GM12878 (cell line): ENCODE measurements around the gene SEMA3B.

Source experiments
- BHLHE40 ChIP-seq, 2 experiments: fragments of 450-650 bp in 1 of 2; IDR thresholded peaks; 2 replicates each; pipeline ENCODE4 v1.6.1; 2011 to 2017; ENCODE audit warnings: low read depth in 2 of 2, borderline replicate concordance in 1 of 2, improper control_type of control experiment in 1 of 2, low read length in 1 of 2, mild to moderate bottlenecking in 1 of 2
- CHD4 ChIP-seq: fragments of 200-600 bp; sonication (generic); IDR thresholded peaks from 2 replicates; pipeline ENCODE4 v1.6.1; 2016; ENCODE audit warnings: mild to moderate bottlenecking
- MTA2 ChIP-seq: fragments of 450-650 bp; IDR thresholded peaks from 2 replicates; pipeline ENCODE4 v1.6.1; 2016; ENCODE audit warnings: low read depth, mild to moderate bottlenecking, moderate library complexity
- MTA3 ChIP-seq: IDR thresholded peaks from 2 replicates; pipeline ENCODE4 v1.6.1; 2012; ENCODE audit warnings: low read length, inconsistent platforms, borderline replicate concordance
- PAX5 ChIP-seq: IDR thresholded peaks from 2 replicates; pipeline ENCODE4 v1.6.1; 2011; ENCODE audit warnings: low read depth, low read length, borderline replicate concordance
- POLR2A ChIP-seq: IDR thresholded peaks from 2 replicates; pipeline ENCODE4 v1.6.1; 2011; ENCODE audit warnings: low read depth, mild to moderate bottlenecking, low read length
- POLR2AphosphoS5 ChIP-seq: IDR thresholded peaks from 2 replicates; pipeline ENCODE4 v1.6.1; 2011; ENCODE audit warnings: mild to moderate bottlenecking, low read length, inconsistent platforms
- RCOR1 ChIP-seq: conservative IDR thresholded peaks from 2 replicates; pipeline ENCODE4 v1.6.1; 2012; ENCODE audit warnings: low read depth, low read length, improper control_type of control experiment
- SMC3 ChIP-seq: IDR thresholded peaks from 2 replicates; pipeline ENCODE4 v1.6.1; 2011; ENCODE audit warnings: low read length, improper control_type of control experiment, borderline replicate concordance
- SP1 ChIP-seq: IDR thresholded peaks from one replicate; pipeline ENCODE4 v1.6.1; 2011; ENCODE audit warnings: low read depth, low read length
- ZZZ3 ChIP-seq: IDR thresholded peaks from 2 replicates; pipeline ENCODE4 v1.6.1; 2011; ENCODE audit warnings: low read depth; ENCODE audit not compliant: control insufficient read depth, insufficient read length
- TF ChIP-seq, protein P1 (sequence below), 3 experiments: IDR thresholded peaks in 2 of 3; conservative IDR thresholded peaks in 1 of 3; 2 replicates each; pipeline ENCODE4 v1.5.1; 2011; ENCODE audit warnings: low read depth in 3 of 3, low read length in 3 of 3, mild to moderate bottlenecking in 3 of 3, control low read depth in 2 of 3, moderate library complexity in 2 of 3, inconsistent platforms in 1 of 3, mixed read lengths in 1 of 3; ENCODE audit not compliant: control insufficient read depth in 2 of 3, insufficient read depth in 1 of 3; ENCODE audit errors: extremely low read depth in 1 of 3
- TF ChIP-seq, protein P2 (sequence below): IDR thresholded peaks from 2 replicates; pipeline ENCODE4 v1.6.1; 2012; ENCODE audit warnings: low read depth, low read length, improper control_type of control experiment

- TF ChIP-seq, protein P1, sequence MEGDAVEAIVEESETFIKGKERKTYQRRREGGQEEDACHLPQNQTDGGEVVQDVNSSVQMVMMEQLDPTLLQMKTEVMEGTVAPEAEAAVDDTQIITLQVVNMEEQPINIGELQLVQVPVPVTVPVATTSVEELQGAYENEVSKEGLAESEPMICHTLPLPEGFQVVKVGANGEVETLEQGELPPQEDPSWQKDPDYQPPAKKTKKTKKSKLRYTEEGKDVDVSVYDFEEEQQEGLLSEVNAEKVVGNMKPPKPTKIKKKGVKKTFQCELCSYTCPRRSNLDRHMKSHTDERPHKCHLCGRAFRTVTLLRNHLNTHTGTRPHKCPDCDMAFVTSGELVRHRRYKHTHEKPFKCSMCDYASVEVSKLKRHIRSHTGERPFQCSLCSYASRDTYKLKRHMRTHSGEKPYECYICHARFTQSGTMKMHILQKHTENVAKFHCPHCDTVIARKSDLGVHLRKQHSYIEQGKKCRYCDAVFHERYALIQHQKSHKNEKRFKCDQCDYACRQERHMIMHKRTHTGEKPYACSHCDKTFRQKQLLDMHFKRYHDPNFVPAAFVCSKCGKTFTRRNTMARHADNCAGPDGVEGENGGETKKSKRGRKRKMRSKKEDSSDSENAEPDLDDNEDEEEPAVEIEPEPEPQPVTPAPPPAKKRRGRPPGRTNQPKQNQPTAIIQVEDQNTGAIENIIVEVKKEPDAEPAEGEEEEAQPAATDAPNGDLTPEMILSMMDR (IDR thresholded peaks at IDR 0.05 in 2 of 3, conservative IDR thresholded peaks at IDR 0.05 in 1 of 3; ENCODE audit: control insufficient read depth in 2 of 3, extremely low read depth in 1 of 3, insufficient read depth in 1 of 3, low read depth in 3 of 3, low read length in 3 of 3): no peak
- TF ChIP-seq MTA2 (no peak), MTA3 (no peak), SMC3 (no peak), POLR2AphosphoS5 (no peak), SP1 (no peak), CHD4 (no peak), RCOR1 (no peak), PAX5 (no peak), BHLHE40 (IDR thresholded peaks at IDR 0.05; ENCODE audit: borderline replicate concordance in 1 of 2, low read depth in 2 of 2, low read length in 1 of 2) (no peak), POLR2A (no peak), ZZZ3 (no peak)
- TF ChIP-seq, protein P2, sequence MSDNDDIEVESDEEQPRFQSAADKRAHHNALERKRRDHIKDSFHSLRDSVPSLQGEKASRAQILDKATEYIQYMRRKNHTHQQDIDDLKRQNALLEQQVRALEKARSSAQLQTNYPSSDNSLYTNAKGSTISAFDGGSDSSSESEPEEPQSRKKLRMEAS: no peak
Measured at GRCh38 chr3:50279255-50280016, 10.5 kb downstream of the SEMA3B start.
